Parathyroid adenoma (tissue), 2 donors: Measurements from ENCODE around the gene KIDINS220.
A peak's percentile ranks its signal among the peaks of the same experiment; 100 is the strongest.

Experiments
- H2AFZ ChIP-seq: fragments of 300-600 bp; sonication (generic); one replicate; pipeline ENCODE4 v1.7.0; 2017; ENCODE audit warnings: antibody characterized with exemption, mild to moderate bottlenecking
- H3K27ac ChIP-seq: fragments of 300-600 bp; sonication (generic); one replicate; pipeline ENCODE4 v1.7.0; 2017
- H3K27me3 ChIP-seq: fragments of 300-600 bp; sonication (generic); one replicate; pipeline ENCODE4 v1.7.0; 2017; ENCODE audit warnings: low read length; ENCODE audit not compliant: control insufficient read depth, insufficient read depth
- H3K36me3 ChIP-seq: fragments of 300-600 bp; sonication (generic); one replicate; pipeline ENCODE4 v1.7.0; 2017; ENCODE audit warnings: low read length; ENCODE audit not compliant: control insufficient read depth, insufficient read depth
- H3K4me1 ChIP-seq: fragments of 300-600 bp; sonication (generic); one replicate; pipeline ENCODE4 v1.7.0; 2017; ENCODE audit warnings: control low read depth
- H3K4me2 ChIP-seq: fragments of 300-600 bp; sonication (generic); one replicate; pipeline ENCODE4 v1.7.0; 2017; ENCODE audit warnings: low read length
- H3K4me3 ChIP-seq: fragments of 300-600 bp; sonication (generic); one replicate; pipeline ENCODE4 v1.7.0; 2017; ENCODE audit warnings: low read depth, low read length
- H3K79me2 ChIP-seq: fragments of 300-600 bp; sonication (generic); one replicate; pipeline ENCODE4 v1.7.0; 2017; ENCODE audit warnings: control low read depth
- H3K9ac ChIP-seq: fragments of 300-600 bp; sonication (generic); one replicate; pipeline ENCODE4 v1.7.0; 2017; ENCODE audit warnings: mild to moderate bottlenecking
- H3K9me3 ChIP-seq: fragments of 300-600 bp; sonication (generic); one replicate; pipeline ENCODE4 v1.7.0; 2017; ENCODE audit warnings: low read length; ENCODE audit not compliant: control insufficient read depth
- TF ChIP-seq, protein P1 (sequence below): fragments of 300-600 bp; sonication (generic); IDR thresholded peaks from one replicate; pipeline ENCODE4 v1.7.0; 2017; ENCODE audit warnings: antibody characterized with exemption, mild to moderate bottlenecking
- donor health status: primary hyperparathyroidism.

The KIDINS220 gene

DNA sequence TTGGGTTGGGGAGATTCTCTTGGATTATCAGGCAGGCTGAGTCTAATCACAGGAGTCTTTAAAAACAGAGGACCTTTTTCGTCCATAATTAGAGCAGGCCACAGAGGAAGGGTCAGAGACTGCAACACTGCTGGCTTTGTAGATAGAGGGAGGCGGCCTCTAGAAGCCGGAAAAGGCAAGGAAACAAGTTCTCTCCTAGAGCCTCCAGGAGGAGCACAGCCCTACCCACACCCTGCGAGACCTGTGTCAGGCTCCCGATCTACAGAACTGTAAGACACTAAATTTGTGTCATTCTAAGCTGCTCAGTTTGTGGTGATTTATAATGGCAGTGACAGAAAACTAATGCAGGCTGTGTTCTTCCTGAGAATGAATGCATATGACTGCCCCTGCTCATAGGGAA, 140.2 kb downstream of the KIDINS220 start:
- Histone ChIP-seq H3K9me3 (no peaks in the 10 kb centered on the region), H3K36me3 (no peaks in the 10 kb centered on the region), H3K9ac (no peak overlapping the region), H3K79me2 (no peaks in the 10 kb centered on the region), H3K4me3 (no peak overlapping the region), H3K4me2 (no peak overlapping the region), H3K4me1 (peaks cover 3% of the 10 kb centered on the region), H2AFZ (no peak overlapping the region), H3K27me3 (no peaks in the 10 kb centered on the region), H3K27ac (no peak overlapping the region)
- TF ChIP-seq, protein P1, sequence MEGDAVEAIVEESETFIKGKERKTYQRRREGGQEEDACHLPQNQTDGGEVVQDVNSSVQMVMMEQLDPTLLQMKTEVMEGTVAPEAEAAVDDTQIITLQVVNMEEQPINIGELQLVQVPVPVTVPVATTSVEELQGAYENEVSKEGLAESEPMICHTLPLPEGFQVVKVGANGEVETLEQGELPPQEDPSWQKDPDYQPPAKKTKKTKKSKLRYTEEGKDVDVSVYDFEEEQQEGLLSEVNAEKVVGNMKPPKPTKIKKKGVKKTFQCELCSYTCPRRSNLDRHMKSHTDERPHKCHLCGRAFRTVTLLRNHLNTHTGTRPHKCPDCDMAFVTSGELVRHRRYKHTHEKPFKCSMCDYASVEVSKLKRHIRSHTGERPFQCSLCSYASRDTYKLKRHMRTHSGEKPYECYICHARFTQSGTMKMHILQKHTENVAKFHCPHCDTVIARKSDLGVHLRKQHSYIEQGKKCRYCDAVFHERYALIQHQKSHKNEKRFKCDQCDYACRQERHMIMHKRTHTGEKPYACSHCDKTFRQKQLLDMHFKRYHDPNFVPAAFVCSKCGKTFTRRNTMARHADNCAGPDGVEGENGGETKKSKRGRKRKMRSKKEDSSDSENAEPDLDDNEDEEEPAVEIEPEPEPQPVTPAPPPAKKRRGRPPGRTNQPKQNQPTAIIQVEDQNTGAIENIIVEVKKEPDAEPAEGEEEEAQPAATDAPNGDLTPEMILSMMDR: no peak

DNA sequence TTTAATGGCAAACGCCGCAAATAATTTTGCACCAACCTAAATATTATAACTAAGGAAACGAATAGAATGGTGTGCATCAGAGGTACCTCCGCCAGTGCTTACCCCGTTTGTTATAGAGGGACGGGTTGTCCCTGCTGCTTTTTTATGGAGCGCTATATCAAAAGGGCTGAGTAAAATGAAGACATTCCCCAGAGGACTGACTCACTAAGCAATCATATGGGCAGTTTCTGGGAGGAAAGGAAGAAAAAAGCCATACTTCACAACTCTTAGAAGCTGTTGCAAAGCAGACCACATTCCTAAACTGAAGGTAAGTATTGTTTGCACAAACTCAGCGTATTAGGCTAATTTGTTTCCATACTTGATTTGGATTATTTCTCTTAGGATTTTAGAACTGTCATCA, 142.7 kb downstream of the KIDINS220 start:
- Histone ChIP-seq H3K36me3 (no peaks in the 10 kb centered on the region), H3K4me1 (peaks cover 3% of the 10 kb centered on the region), H3K9me3 (no peaks in the 10 kb centered on the region), H3K4me3 (no peak overlapping the region), H2AFZ (no peak overlapping the region), H3K27ac (no peak overlapping the region), H3K9ac (no peak overlapping the region), H3K79me2 (no peaks in the 10 kb centered on the region), H3K27me3 (no peaks in the 10 kb centered on the region), H3K4me2 (no peak overlapping the region)
- TF ChIP-seq, protein P1: no peak

DNA sequence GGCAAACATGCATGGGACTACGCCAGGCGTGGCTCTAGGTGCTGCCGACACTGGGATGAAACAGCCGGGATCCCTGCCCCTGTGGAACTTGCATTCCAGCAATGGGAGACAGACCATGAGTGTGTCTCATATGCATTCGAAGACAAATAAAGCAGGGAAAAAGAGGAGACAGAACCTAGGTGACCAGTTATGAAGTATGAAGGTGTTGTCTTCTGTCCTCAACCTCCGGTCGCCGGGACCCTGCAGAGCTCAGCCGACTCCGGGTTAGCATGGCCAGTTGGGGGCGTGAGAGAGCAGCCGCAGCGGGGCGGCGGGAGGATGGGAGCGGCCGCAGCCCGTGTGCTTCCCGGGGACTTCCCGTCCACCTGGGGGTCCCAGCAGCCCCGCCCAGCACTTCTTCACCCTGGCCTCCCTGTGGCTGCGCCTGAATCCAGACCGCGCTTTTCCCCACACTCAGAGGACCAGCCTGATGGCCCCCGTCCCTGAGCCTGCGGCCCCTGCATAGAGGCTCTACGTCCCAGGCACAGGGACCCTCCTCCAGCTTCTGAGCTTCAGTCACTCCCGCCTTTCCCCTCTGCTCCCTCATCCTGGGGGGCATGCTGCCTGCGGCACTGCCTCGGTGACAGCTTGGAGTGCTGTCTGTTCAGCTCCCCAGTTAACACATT, 144.1 kb downstream of the KIDINS220 start:
- no peaks in the 10 kb centered on the region for H3K79me2 ChIP-seq
- H3K4me2 ChIP-seq: no peak overlapping the region
- peak overlapping the region; percentile 47 for H2AFZ ChIP-seq
- no peaks in the 10 kb centered on the region for H3K9me3 ChIP-seq
- H3K36me3 ChIP-seq: no peaks in the 10 kb centered on the region
- peaks cover 3% of the 10 kb centered on the region for H3K4me1 ChIP-seq
- H3K27me3 ChIP-seq: no peaks in the 10 kb centered on the region
- no peak overlapping the region for H3K9ac ChIP-seq
- no peak overlapping the region for H3K27ac ChIP-seq
- TF ChIP-seq, protein P1: peak; percentile 75
- no peak overlapping the region for H3K4me3 ChIP-seq

DNA sequence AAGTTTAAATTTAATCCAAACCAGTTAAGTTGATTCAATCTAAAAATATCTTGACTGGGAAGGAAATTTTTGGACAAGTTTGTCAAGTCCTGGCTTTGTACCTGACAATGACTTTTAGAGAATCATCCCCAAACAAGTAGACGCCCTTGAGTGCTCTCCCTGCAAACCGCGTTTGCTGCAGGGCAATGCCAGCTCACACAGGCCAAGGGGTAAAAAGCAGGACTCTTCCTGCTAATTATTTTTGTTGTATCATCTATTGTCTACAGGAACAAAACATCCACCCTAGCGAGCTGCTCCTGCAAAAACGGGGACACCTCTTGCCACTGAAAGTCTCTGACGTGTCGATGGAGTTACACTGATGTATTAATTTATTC, 144.6 kb downstream of the KIDINS220 start:
- Histone ChIP-seq H3K79me2 (no peaks in the 10 kb centered on the region), H3K4me1 (peaks cover 3% of the 10 kb centered on the region), H3K27me3 (no peaks in the 10 kb centered on the region), H3K27ac (no peak overlapping the region), H3K4me2 (no peak overlapping the region), H3K9ac (no peak overlapping the region), H3K9me3 (no peaks in the 10 kb centered on the region), H3K4me3 (no peak overlapping the region), H3K36me3 (no peaks in the 10 kb centered on the region), H2AFZ (peak overlapping the region; percentile 47)
- TF ChIP-seq, protein P1: no peak

DNA sequence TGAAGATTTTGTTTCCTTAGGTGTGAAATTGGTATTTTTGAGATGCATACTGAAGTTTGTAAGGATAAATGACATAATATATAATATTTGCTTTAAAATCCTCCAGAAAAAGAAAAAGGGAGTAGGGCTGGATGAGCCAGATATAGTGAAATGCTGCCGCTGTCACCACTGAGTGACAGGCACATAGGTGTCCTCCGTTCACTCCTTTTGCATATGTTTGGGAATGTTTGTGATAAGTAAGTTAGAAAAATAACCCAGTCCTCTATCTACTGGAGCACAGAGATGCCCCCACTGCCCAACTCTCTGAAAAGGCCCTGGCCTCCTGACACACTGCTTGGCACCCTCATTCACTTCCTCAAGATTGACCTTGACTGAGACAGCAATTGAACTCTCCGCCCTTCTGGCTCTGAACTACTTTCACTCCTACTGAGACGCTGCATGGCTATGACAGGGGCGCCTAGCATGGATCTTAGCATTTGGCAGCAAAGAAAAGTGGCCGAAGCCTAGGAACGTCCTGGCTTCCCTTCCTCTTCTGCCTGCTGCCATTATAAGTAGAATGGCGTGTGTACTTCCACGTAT, 145.5 kb downstream of the KIDINS220 start:
- H2AFZ ChIP-seq: no peak overlapping the region
- H3K4me1 ChIP-seq: peaks cover 3% of the 10 kb centered on the region
- TF ChIP-seq, protein P1: no peak
- H3K79me2 ChIP-seq: peaks cover 4% of the 10 kb centered on the region
- no peak overlapping the region for H3K27ac ChIP-seq
- H3K9ac ChIP-seq: no peak overlapping the region
- H3K4me3 ChIP-seq: no peak overlapping the region
- H3K4me2 ChIP-seq: no peak overlapping the region
- H3K36me3 ChIP-seq: no peaks in the 10 kb centered on the region
- H3K27me3 ChIP-seq: no peaks in the 10 kb centered on the region
- H3K9me3 ChIP-seq: no peaks in the 10 kb centered on the region
